ENCODE measurements around the gene LPGAT1. TPM values are rescaled to one million over a fixed set of nuclear protein-coding genes. Genes with fewer than 3 reads are reported as not detected.

LPGAT1 gene
- total RNA-seq, 1 experiment from 2014 or later, result 50.6 TPM

GRCh38 chr1:211708006-211708405 lies 122.6 kb downstream of the LPGAT1 start (continued):
- no peak for TF ChIP-seq TCF7L2 (IDR thresholded peaks at IDR 0.05; ENCODE audit: borderline replicate concordance, extremely low read depth, insufficient read depth, insufficient read length)
- TF ChIP-seq EGR1 (IDR thresholded peaks at IDR 0.05; ENCODE audit: low read depth), result no peak

- RAD21 ChIA-PET (ENCODE audit: low non-redundant PET in 1 of 2, low total read pairs in 2 of 2, uncharacterized antibody in 2 of 2, unreplicated experiment in 2 of 2), result no interaction called here
- no peaks in the 10 kb centered on the region for H3K9me3 ChIP-seq (ENCODE audit: control insufficient read depth in 1 of 2, insufficient read depth in 1 of 2, low read depth in 1 of 2, low read length in 2 of 2)
- DNase-seq (ENCODE audit: low read depth, low spot score) (no peak), ATAC-seq (no peak)
- H3K27ac ChIP-seq (ENCODE audit: low read depth, low read length), result no peak overlapping the region
- no peak for TF ChIP-seq CBX3 (IDR thresholded peaks at IDR 0.05; ENCODE audit: low read depth)
- no peak for TF ChIP-seq RAD21 (IDR thresholded peaks at IDR 0.05; ENCODE audit: low read depth)
- TF ChIP-seq SRF (IDR thresholded peaks at IDR 0.05; ENCODE audit: low read depth), result no peak
- TF ChIP-seq SP1 (IDR thresholded peaks at IDR 0.05; ENCODE audit: low read depth), result no peak
- no peak for TF ChIP-seq YY1 (IDR thresholded peaks at IDR 0.05; ENCODE audit: extremely low read depth, insufficient replicate concordance, low read depth, low read length)
- TF ChIP-seq CEBPB (IDR thresholded peaks at IDR 0.05; ENCODE audit: low read depth), result no peak
- TF ChIP-seq ZBTB33 (IDR thresholded peaks at IDR 0.05; ENCODE audit: extremely low read depth, insufficient replicate concordance, low read length), result no peak
- no peak for TF ChIP-seq SIN3A (IDR thresholded peaks at IDR 0.05; ENCODE audit: low read depth)
- no peak for TF ChIP-seq TCF7L2 (IDR thresholded peaks at IDR 0.05; ENCODE audit: borderline replicate concordance, extremely low read depth, insufficient read depth, insufficient read length)
- BruUV-seq (replicated peaks), result no TSS peak
- no peak overlapping the region for H3K9ac ChIP-seq (ENCODE audit: low read length)
- H4K20me1 ChIP-seq (ENCODE audit: insufficient read depth), result no peaks in the 10 kb centered on the region
- no peak overlapping the region for H3K4me2 ChIP-seq (ENCODE audit: low read length)
- H3K4me1 ChIP-seq (ENCODE audit: control insufficient read depth in 1 of 2, insufficient read depth in 2 of 2, low read length in 2 of 2), result no peaks in the 10 kb centered on the region
- POLR2A ChIA-PET, result no interaction called here
- H3K4me3 ChIP-seq (replicated peaks in 1 of 2; ENCODE audit: low read depth in 1 of 2, low read length in 2 of 2), result no peak overlapping the region
- no peaks in the 10 kb centered on the region for H3K27me3 ChIP-seq (ENCODE audit: insufficient read depth, low read length)
- no peak overlapping the region for H2AFZ ChIP-seq (ENCODE audit: low read depth, low read length, poor library complexity, severe bottlenecking)
- CTCF ChIA-PET, result interaction anchor here (0.6 kb wide), 1 partner anchor 322 kb away, joined by 3 read pairs; no protein-coding TSS in a partner anchor
- H3K79me2 ChIP-seq (ENCODE audit: insufficient read depth, low read length), result no peaks in the 10 kb centered on the region
- H3K36me3 ChIP-seq (ENCODE audit: control insufficient read depth in 1 of 2, insufficient read depth in 2 of 2, low read length in 2 of 2), result no peaks in the 10 kb centered on the region
- H3K9me2 ChIP-seq (ENCODE audit: insufficient read depth), result no peaks in the 10 kb centered on the region
- intact Hi-C loops (cut with micrococcal nuclease), result no loop called here
These were observed 125.0 kb downstream of the LPGAT1 start for GRCh38 chr1:211705467-211706091.

All from HCT116 (cell line).